GM18507 (cell line): ENCODE results near the gene FAM110C.
"Not testable (repeated sequence)": the region's sequence is repeated elsewhere in the genome, so short reads cannot be mapped to it uniquely, and the experiment has no call there.

Experiments used
- DNase-seq: peaks from one replicate; pipeline ENCODE4 v3.0.0; 2011; ENCODE audit warnings: low read depth; ENCODE audit not compliant: insufficient read length; ENCODE audit errors: extremely low spot score
- FAIRE-seq: peaks from 2 replicates; lab custom pipeline; 2011; peaks lifted over from hg19 to GRCh38; lab: Jason Lieb, UNC

Gene FAM110C

DNA sequence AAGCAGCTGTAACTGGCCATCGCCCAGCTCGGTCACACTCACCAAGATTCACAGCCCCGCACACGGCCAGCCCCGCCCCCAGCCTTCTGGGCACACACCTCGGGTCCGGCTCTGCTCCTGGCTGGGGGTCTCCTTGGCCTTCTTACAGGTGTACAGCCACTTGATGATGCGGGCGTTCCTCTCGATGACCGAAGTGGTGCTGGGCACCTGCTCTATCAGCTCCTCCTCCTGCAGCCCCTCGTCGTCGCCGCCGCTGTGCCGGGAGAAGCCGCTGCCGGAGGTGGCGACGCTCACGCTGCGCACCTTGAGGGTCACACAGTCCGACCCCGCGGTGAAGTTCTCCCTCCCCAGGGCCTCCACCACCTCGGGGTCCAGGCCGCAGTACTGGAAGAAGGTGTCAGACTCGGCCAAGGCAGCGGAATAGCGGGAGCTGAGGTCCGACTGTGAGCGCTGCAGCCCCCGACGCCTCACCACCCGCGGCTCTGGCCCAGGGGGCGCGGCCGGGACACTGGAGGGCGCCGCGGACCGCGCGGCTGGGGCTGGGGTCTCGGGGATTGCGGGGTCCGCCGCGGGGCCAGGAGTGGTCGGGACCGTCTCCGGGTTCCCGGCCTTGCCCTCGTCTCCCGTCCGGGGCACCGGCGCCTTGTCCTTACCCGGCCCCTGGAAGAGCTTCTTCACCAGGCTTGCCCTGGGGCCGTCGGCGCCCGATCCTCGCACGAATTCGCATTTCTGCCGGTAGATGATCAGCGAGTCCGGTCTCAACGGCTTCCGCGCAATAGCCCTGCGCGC is 769 bp downstream of the FAM110C start:
- DNase-seq = no peak

GRCh38 chr2:44748-45341 is 1.5 kb downstream of the FAM110C start:
- DNase-seq = no peak
- FAIRE-seq = no peak

More for the DNA sequence above, 769 bp downstream of the FAM110C start:
- FAIRE-seq = no peak

GRCh38 chr2:42788-43187 is 3.5 kb downstream of the FAM110C start:
- no peak for DNase-seq
- FAIRE-seq = no peak

GRCh38 chr2:40465-40864 is 5.8 kb downstream of the FAM110C start:
- no peak for FAIRE-seq

DNA sequence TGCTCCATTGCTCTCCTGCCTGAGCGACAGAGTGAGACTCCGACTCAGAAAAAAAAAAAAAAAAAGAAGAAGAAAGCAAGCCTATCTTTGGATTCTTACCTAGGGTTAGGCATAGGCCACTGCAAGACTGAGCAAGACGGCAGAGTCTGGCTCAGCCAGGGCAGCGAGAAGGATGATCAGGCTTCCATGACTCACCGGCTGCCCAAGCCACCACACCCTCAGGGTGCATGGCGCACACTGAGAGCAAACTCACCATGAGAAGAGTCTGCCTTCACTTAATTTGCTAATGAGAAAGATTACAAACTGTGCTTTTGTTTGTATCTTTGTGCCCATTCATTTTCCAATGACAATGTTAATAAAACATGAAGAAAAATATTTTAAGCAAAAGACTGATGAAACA is 8.2 kb downstream of the FAM110C start:
- DNase-seq = no peak
- no peak for FAIRE-seq

More at GRCh38 chr2:40465-40864, 5.8 kb downstream of the FAM110C start:
- no peak for DNase-seq

DNA sequence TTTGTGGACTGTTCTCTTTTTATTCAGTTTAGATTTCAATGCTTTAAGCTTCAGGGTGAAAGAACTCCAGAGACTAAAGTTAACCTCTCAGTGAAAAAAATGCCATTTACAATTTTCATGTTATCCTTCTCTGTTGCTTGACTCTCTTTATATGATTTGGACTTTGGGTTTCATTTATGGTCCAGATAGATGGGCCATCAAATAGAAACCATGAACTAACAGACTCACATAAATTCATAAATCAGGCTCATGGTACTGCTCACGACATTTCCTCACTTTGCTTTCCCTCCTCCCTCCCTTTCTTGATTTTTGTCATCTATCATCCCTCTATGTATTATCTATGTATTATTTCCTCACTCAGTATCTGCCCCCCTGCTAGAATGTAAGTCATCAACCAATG is 10.0 kb downstream of the FAM110C start:
- DNase-seq (no peak), FAIRE-seq (no peak)

DNA sequence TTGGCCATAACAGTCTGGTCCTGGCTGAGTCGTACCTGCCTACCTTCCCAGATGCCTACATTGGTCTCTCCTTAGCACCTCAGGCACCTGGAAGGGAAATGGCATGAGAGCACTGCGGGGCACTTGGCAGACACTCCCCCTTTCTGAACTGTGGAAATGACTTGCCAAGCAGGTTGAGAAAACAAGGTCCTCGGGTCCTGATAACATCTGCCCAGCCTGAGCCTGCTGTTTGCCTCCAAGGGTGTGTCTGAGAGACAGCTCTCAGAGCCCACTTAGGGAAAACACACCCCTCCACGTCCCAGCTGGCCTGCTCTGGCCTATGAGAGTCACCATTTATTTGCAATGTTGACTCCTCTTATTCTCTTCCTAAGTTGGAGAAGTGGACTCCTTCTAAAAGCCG is 10.5 kb downstream of the FAM110C start:
- no peak for DNase-seq
- no peak for FAIRE-seq

GRCh38 chr2:33620-34019 is 12.7 kb downstream of the FAM110C start:
- DNase-seq (no peak), FAIRE-seq (no peak)

GRCh38 chr2:32068-32467 is 14.2 kb downstream of the FAM110C start:
- no peak for FAIRE-seq
- DNase-seq = no peak

GRCh38 chr2:29253-29652 is 17.1 kb downstream of the FAM110C start:
- DNase-seq (no peak), FAIRE-seq (no peak)

DNA sequence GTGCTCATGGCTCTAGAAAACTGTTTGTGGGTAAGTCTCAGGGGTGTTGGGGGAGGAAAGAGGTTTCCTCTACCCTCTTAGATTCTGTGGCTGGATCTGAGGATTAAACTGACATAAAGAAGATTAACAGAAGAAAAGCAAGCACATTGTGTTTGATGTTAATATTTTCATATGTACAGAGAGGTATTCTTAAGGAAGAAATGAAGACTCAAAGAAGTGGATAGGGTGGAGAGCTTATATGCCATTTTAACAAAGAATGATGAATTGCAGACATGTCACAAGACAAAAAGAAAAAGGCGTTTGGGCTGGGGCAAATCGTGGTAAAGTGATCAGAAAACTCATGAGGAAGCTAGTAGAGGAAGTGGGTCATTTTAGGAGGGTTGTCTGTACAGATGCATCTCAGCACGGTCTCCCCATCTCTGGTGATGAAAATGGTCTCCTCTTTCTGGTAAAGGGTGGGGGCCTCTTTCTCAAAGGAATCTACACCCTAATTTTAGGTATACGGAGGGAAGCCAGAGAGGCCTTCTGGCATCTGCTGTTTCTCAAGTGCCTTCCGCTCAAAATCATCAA is 17.8 kb downstream of the FAM110C start:
- FAIRE-seq (no peak), DNase-seq (no peak)

DNA sequence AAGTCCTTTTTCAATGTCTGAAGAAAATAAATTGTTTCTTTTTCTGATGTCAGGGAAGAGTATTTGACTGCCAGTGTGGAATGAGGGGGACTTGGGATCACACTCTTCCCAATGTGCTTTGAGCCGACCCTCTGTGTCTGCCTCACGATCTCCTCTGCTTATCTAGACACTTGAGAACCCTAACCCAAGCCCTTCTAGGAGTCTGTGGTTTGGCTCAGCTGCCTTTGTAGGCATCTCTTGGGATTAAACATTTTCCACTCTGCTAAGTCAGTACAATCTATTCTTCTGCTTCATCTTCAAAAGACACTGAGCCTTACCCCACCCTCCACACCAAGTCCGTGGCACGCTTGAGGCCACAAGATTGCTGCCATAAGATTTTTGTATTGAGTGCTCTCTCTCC is 19.4 kb downstream of the FAM110C start:
- no peak for DNase-seq
- FAIRE-seq = no peak

DNA sequence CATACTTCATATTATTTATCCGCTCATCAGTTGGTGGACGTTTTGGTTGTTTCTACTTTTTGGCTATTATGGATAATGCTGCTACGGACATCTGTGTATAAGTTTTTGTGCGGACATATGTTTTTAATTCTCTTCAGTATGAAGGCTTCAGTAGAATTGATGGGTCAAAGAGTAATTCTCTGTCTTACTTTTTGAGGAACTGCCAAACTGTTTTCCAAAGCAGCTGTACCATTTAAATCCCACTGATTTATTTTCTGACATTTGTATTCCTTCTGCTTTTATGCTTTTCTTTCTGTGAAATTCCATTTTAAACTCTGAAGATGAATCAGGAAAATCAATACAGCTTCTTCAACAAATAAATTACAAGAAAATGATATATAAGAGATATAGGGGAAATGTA is 20.8 kb downstream of the FAM110C start:
- FAIRE-seq (no peak), DNase-seq (no peak)

DNA sequence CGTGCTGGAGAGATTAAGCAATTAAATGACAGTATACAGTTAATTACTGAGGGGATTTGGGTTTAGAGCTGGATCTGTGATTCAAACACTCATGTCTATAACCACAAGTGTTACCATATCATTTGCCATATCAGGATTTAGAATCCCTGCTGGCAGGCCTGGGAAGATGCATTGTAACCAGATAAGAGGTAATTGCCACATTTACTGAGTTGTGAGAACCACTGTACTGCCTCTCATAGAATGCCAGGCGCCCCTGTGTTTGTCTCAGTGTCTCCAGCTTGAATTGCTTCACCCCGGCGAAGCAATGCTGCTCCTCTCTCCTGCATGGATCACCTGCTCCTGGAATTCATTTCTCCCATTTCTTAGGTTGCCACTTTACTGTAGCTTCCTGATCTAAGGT is 21.7 kb downstream of the FAM110C start:
- not testable (repeated sequence) for DNase-seq

DNA sequence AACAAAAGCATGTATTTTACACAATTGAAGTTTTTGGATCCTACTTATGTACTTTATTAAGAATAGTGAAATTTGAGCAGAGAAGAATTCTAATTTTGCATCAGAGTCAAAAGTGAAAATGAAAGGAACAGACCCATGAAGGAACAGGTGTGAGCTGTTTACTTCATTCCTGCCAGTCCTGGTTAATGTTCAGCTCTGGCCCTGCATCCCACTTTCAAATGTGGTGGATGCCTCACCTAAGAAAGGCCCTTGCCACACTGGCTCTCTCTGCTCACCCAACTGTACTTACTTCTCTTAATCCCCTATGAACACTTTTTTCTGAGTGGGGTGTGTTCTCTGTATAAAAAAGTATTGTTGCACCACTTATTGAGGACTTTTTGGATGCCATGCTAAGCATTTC is 22.2 kb downstream of the FAM110C start:
- DNase-seq (no peak), FAIRE-seq (peak; percentile 73)

More for the DNA sequence above, 21.7 kb downstream of the FAM110C start:
- not testable (repeated sequence) for FAIRE-seq

DNA sequence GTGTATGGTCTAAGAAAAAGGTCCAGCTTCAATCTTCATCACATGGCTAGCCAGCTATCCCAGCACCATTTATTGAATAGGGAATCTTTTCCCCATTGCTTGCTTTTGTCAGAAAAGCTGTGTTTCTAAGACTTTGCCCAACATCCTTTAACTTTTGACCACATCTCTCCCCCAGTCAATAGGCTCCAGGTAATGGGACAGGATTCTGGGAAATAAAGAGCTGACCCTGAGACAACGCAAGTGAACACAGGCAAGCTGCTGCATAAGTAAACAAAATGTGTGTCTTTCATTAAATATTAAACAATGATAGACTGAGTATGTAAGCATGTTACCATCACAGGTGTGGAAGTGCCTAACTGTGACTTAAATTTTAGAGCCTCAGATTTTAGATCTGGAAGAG is 23.0 kb downstream of the FAM110C start:
- FAIRE-seq = no peak
- no peak for DNase-seq

GRCh38 chr2:22244-22643 is 24.1 kb downstream of the FAM110C start:
- not testable (repeated sequence) for FAIRE-seq, DNase-seq

- not testable (repeated sequence) for DNase-seq, FAIRE-seq
Observed at GRCh38 chr2:20259-20658, 26.0 kb downstream of the FAM110C start.

DNA sequence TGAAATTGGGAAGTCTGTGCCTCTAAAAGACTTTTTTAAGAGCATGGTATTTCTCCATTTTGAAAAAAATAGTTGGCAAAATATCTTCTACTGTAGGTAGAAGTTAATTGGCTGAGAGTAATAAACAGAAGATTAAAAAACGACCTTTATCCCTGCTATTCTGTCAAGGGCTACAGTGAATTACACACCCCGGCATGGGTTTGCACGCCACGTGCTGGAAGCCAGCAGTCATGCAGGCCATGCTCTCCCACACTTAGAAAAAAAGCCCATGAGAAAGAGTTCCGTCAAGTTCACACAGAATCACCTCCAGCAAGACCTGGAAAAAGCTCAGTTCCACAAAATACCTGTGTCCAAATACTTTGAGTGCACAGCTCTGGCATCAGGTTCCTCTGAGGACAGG is 26.8 kb downstream of the FAM110C start:
- FAIRE-seq = no peak
- no peak for DNase-seq

DNA sequence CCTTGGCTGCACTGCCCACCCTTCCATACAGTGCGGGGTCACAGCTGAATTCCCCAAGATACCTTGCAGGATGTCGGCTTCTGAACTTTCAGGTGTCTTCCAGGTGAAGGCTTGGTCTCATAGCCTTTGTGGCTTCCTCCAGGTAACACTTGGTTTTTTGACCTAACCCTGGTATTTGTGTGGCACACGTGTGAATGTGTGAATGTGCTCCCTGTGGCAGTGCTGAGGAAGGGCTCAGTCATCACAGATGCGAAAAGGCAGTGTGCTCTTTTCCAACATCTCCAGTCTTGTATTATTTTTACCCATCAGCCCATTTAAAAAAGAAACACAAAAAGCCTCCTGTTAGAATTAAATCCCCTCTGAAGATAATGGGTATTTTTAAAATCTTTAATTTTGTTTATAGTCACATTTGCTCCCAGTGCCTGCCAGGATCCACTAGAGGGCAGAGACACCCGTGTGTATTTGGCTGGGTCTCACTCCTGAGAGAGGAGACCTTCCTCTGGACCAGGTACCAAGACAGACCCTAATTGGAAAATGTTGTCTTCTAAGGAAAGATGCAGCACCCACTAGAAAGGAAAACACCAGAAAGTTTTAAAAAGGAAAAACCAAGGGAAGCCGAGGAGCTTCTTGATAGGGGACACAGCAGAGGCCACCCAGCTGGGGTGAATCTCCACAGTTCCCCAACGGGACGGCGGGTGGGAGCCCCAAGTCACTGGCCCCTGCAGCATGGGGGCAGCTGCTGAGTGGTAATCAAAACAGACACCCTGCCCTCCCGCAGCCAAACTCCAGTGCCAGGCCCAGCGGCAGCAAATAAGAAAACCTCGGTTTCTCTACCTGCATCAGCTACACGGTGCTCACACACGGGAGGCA is 27.7 kb downstream of the FAM110C start:
- DNase-seq = no peak
- peak; percentile 47 for FAIRE-seq
